Cardiac fibroblast (primary cell): ENCODE results near the gene IGIP.

Experiments used
- DNase-seq, 2 donors: peaks; one replicate each; pipeline versions ENCODE4 v3.0.0 to v3.0.0-alpha.2; 2010; ENCODE audit warnings: low read depth in 2 of 2
- H3K4me3 ChIP-seq, 2 donors: replicated peaks in 1 of 2; 1 replicate in 1 of 2; 2 replicates in 1 of 2; pipeline ENCODE4 v1.5.1; 2011; ENCODE audit warnings: low read depth in 2 of 2, low read length in 2 of 2, mild to moderate bottlenecking in 2 of 2, moderate library complexity in 1 of 2
- TF ChIP-seq, protein P1 (sequence below): IDR thresholded peaks from one replicate; pipeline ENCODE4 v1.5.1; 2011; ENCODE audit warnings: low read depth, mild to moderate bottlenecking, low read length, inconsistent platforms

IGIP gene

DNA sequence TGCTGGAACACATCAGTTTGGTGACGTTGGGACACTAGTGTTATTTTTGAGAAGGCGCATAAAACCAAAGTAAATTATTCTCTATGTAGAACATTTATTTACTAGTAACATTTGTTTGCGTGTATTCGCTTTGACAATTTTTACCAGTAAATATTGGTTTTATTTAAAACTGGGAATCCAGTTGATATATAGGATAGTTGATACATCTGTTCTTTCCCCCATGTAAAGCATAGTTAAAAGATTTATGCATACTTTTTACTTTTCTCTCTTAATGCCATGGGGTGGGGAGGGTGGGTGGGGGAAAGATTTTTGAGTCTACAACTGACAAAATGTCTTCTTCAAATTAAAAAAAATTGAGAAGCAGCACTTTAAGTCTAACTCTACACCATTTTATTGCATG is at the start of gene IGIP:
TSS of gene IGIP (plus strand) at position 301 of the 400 bp plus-strand sequence. CDS start 2,540 bp downstream, outside the sequence.
- H3K4me3 ChIP-seq, result no peak within 1 kb of the TSS
- TF ChIP-seq, protein P1, sequence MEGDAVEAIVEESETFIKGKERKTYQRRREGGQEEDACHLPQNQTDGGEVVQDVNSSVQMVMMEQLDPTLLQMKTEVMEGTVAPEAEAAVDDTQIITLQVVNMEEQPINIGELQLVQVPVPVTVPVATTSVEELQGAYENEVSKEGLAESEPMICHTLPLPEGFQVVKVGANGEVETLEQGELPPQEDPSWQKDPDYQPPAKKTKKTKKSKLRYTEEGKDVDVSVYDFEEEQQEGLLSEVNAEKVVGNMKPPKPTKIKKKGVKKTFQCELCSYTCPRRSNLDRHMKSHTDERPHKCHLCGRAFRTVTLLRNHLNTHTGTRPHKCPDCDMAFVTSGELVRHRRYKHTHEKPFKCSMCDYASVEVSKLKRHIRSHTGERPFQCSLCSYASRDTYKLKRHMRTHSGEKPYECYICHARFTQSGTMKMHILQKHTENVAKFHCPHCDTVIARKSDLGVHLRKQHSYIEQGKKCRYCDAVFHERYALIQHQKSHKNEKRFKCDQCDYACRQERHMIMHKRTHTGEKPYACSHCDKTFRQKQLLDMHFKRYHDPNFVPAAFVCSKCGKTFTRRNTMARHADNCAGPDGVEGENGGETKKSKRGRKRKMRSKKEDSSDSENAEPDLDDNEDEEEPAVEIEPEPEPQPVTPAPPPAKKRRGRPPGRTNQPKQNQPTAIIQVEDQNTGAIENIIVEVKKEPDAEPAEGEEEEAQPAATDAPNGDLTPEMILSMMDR, result no peak
- DNase-seq, result no peak

DNA sequence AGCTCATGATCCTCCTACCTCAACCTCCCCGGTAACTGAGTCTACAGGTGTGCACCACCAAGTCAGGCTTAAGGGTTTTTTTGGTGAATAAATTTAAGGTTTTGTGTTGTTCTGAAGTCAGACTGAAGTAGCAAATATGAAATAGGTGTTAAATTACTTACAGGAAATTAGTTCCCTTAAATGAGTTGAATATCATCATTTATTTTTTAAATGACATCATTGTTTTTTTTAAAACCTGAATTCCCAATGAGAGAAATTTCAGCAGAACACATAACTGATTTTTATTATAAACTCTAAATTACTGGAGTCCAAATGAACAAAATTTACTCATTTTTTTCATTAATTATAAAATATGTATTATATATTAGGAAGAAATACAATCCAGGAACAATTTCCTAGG is 49.6 kb upstream of the IGIP start:
- TF ChIP-seq, protein P1, result no peak
- DNase-seq, result no peak
- H3K4me3 ChIP-seq, result no peak overlapping the region

DNA sequence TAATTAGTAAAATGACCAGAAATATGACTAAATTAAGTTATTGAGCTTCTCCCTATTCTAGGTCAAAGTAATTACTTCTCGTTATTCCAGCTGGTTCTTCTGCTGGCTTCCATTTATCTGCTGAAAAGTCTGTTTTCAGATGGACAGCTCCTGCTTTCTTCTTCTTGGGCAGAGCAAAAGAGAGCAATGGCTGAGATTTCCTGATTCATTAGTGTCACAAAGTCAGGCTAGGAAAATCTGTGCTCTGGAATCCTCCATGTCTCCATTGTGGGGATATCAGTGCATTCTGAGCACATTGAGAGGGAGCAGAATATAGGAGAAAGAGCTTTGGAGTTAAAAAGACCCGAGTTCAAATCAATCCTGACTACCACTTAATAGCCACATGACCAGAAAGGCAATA is 48.9 kb upstream of the IGIP start:
- TF ChIP-seq, protein P1, result no peak
- DNase-seq, result no peak
- H3K4me3 ChIP-seq, result no peak overlapping the region

DNA sequence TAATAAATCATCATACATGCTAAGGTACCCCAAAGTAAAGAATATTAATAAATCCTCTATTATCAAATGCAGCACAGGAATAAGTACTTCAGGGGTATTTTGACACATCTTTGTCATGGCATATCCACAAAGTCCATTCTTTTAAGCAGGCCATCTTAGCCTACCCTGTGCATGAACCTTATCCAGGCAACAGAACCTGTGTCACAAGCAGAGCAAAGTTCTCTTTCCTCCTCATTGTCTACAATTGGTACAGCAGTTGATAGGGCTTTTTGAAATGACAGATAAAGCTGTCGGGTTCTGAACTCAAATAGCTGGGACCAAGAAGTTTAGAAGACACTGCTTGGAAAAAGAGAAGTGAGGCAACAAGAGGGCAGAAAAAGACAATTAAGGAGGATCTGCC is 42.6 kb upstream of the IGIP start:
- no peak overlapping the region for H3K4me3 ChIP-seq
- DNase-seq, result no peak
- TF ChIP-seq, protein P1, result no peak

DNA sequence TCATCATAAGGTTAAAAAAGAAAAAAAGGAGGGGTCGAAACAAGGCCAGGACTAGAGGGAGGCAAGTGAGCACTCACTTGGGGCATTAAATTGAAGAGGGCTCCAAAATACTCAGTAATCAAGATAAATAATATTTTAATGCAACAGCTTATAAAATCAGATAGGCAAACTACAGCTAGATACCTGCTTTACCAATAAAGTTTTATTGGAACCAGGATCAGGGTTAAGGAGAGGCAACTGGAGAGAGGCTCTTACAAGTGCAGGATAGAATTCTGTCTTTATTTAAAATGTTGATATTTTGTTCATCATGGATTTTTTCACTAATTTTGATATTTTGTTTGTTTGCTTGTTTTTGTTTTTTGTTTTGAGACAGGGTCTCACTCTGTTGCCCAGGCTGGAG is 42.1 kb upstream of the IGIP start:
- no peak overlapping the region for H3K4me3 ChIP-seq
- DNase-seq, result no peak
- TF ChIP-seq, protein P1, result no peak

DNA sequence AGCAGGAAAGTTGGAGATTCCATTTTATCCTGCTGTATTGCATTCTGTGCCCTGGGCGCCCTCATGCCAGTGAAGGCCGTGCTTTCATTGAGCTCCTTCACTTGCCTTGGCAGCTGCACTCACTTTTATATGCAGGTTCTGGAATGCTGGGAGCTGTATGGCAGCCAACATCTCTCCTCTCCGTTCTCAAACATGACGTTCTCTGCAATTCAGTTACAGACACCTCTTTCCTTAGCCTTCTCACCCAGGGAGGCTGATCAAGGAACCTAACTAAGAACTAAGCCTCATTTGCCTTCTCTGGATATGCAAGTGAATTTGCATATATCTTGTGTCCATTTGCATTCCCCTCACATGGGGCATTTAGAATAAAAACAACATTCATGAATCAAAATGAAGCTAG is 41.2 kb upstream of the IGIP start:
- H3K4me3 ChIP-seq, result no peak overlapping the region
- no peak for DNase-seq
- TF ChIP-seq, protein P1, result no peak

DNA sequence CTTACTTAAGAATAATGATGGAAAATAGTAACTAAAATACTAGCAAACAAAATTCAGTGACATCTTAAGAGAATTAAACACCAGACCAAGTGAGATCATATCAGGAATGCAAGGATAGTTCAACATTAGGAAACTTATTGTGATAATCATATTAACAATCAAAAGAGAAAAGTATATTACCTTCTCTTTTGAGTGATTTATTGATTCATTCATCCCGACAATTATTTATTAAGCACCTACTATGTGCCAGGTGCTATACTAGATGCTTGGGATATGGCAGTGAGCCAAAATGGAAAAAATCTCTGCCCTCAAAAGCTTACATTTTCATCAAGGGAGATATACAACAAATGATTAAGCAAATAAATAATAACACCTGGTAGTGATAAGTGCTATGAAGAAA is 35.5 kb upstream of the IGIP start:
- TF ChIP-seq, protein P1, result no peak
- DNase-seq, result no peak
- H3K4me3 ChIP-seq, result no peak overlapping the region
